ENCODE results near the gene GSK3B. TPM values are rescaled to one million over a fixed set of nuclear protein-coding genes. Genes with fewer than 3 reads are reported as not detected.

GSK3B gene
- total and polyA plus RNA-seq, 10 of the 15 experiments (the other 5 are each of a cell fraction or from before 2014, with no cell fraction given) = 8.5 to 49.8 (median 25.5) TPM

GRCh38 chr3:119826711-119827608, 267.3 kb downstream of the GSK3B start:
- Histone ChIP-seq H3K27ac (ENCODE audit: control insufficient read depth, insufficient read depth) (no peak overlapping the region), H3K9me3 (replicated peaks; ENCODE audit: control insufficient read depth, insufficient read depth, low read length) (no peaks in the 10 kb centered on the region), H3K9ac (ENCODE audit: control insufficient read depth, insufficient read depth, low read length) (no peak overlapping the region), H4K20me1 (ENCODE audit: control insufficient read depth, insufficient read depth) (no peaks in the 10 kb centered on the region), H2AFZ (ENCODE audit: control insufficient read depth, low read depth, low read length) (no peak overlapping the region), H3K27me3 (replicated peaks in 1 of 2; ENCODE audit: control insufficient read depth in 2 of 2, insufficient read depth in 2 of 2, low read length in 1 of 2) (no peaks in the 10 kb centered on the region), H3K79me2 (ENCODE audit: control insufficient read depth, insufficient read depth, low read length) (no peaks in the 10 kb centered on the region), H3K4me1 (ENCODE audit: control insufficient read depth, insufficient read depth, low read length) (no peaks in the 10 kb centered on the region), H3K36me3 (ENCODE audit: control insufficient read depth in 2 of 2, insufficient read depth in 2 of 2, low read length in 1 of 2) (peaks cover 4 to 12% of the 10 kb centered on the region in 2 experiments), H3K4me3 (no peak overlapping the region), H3K4me2 (ENCODE audit: control insufficient read depth, insufficient read depth) (no peak overlapping the region)
- 98% methylated on average over 6 of the region's 7 CpGs for WGBS (ENCODE audit: insufficient coverage, insufficient replicate concordance, low lambda C conversion rate, missing lambda C conversion rate)
- ChIA-PET SMC1A (ENCODE audit: uncharacterized antibody, unreplicated experiment) (interaction anchor here (0.6 to 0.7 kb wide), 2 partner anchors 429 to 610 kb away, joined by 3 to 4 read pairs; no protein-coding TSS in a partner anchor), RAD21 (ENCODE audit: unreplicated experiment) (interaction anchor here (0.7 kb wide), 1 partner anchor 147 kb away, joined by 3 read pairs; no protein-coding TSS in a partner anchor), POLR2A (interaction anchor here (0.7 kb wide), 1 partner anchor 358 kb away, joined by 6 read pairs; no protein-coding TSS in a partner anchor), CTCF (interaction anchor here (0.7 kb wide), 1 partner anchor 33 kb away, joined by 5 read pairs; no protein-coding TSS in a partner anchor)
- DNase-seq (ENCODE audit: low read depth, low spot score) = no peak
- BruUV-seq (replicated peaks) = no TSS peak
- no peak for ATAC-seq
- in situ Hi-C loops (cut with MboI) = no loop called here
- no peak for TF ChIP-seq E4F1 (IDR thresholded peaks at IDR 0.05; ENCODE audit: borderline replicate concordance, partially characterized antibody)
- TF ChIP-seq STAT3 (IDR thresholded peaks at IDR 0.05; ENCODE audit: low read depth, low read length) = no peak
- no peak for TF ChIP-seq SKIL (IDR thresholded peaks at IDR 0.05; ENCODE audit: low read depth, poor library complexity, severe bottlenecking)
- no peak for TF ChIP-seq SMAD1 (IDR thresholded peaks at IDR 0.05; ENCODE audit: low read depth, partially characterized antibody)
- TF ChIP-seq ATF7 (IDR thresholded peaks at IDR 0.05; ENCODE audit: low read depth) = no peak
- TF ChIP-seq HDAC6 (IDR thresholded peaks at IDR 0.05; ENCODE audit: unreplicated experiment) = no peak
- FAIRE-seq = no peak
- intact Hi-C loops (cut with micrococcal nuclease; ENCODE audit: unreplicated experiment) = loop anchor here (10.0 kb wide), 1 partner anchor 728 kb away; no protein-coding TSS in a partner anchor
